GM12874 (cell line): ENCODE data around the gene RTN4.

ENCODE experiments used
- TF ChIP-seq, protein P1 (sequence below): IDR thresholded peaks from 2 replicates; pipeline ENCODE4 v1.5.1; 2011; ENCODE audit warnings: low read depth, mild to moderate bottlenecking, control low read depth, low read length, moderate library complexity; ENCODE audit not compliant: insufficient read depth

The RTN4 gene

DNA sequence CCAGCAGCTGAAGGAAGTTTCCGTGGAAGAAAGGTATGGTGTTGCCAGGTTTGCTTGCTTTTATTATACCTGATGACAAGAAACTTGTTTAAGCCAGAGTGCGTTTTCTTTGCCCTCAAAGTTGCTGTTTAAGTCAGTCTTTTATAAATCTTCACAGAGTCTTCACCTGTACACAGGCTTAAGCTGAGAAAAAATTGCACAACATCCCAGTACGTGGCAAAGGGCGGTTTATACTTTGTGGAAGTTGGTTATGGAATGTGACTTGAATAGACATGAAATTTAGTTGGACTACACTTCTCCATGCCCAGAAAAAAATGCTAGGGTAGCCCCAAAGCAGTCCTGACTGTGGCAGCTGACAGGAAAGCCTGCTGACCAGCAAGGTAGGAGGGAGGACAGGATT lies 121.5 kb downstream of the RTN4 start:
- TF ChIP-seq, protein P1, sequence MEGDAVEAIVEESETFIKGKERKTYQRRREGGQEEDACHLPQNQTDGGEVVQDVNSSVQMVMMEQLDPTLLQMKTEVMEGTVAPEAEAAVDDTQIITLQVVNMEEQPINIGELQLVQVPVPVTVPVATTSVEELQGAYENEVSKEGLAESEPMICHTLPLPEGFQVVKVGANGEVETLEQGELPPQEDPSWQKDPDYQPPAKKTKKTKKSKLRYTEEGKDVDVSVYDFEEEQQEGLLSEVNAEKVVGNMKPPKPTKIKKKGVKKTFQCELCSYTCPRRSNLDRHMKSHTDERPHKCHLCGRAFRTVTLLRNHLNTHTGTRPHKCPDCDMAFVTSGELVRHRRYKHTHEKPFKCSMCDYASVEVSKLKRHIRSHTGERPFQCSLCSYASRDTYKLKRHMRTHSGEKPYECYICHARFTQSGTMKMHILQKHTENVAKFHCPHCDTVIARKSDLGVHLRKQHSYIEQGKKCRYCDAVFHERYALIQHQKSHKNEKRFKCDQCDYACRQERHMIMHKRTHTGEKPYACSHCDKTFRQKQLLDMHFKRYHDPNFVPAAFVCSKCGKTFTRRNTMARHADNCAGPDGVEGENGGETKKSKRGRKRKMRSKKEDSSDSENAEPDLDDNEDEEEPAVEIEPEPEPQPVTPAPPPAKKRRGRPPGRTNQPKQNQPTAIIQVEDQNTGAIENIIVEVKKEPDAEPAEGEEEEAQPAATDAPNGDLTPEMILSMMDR: no peak

DNA sequence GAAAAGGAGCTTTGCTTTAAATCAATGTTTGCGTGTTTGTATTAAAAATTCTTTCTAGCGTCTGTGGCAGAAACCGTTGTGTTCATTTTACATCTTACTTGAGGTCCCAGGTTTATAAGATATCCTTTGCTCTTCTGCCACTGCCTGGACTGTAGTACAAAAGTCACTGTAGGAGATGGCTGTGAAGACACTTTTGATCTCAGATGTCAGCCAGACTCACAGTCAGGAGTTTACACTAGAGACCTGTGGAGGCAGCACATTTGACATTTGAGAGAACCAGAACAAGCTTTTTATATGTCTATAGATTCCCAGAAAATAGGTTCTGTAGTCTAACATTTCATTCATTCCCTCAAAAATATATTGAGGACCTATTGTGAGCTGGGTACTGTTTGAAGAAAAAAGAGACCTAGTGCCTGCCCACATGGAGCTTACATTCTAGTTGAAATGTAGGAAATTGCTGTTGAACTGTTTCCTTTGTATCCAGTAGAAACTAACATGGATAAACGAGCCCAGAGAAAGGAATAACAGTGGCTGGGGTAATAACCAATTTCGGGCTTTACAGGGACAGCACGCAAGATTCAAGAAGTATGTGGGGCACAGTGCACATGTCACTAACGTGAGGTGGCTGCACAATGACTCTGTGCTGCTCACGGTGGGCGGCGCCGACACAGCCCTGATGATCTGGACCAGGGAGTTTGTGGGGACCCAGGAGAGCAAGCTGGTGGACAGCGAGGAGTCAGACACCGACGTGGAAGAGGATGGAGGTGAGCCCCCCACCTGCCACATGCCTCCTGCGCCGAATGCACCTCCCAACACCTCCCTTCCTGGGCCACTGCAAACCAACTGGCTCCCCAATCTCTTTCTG lies 122.3 kb downstream of the RTN4 start:
- TF ChIP-seq, protein P1: no peak

DNA sequence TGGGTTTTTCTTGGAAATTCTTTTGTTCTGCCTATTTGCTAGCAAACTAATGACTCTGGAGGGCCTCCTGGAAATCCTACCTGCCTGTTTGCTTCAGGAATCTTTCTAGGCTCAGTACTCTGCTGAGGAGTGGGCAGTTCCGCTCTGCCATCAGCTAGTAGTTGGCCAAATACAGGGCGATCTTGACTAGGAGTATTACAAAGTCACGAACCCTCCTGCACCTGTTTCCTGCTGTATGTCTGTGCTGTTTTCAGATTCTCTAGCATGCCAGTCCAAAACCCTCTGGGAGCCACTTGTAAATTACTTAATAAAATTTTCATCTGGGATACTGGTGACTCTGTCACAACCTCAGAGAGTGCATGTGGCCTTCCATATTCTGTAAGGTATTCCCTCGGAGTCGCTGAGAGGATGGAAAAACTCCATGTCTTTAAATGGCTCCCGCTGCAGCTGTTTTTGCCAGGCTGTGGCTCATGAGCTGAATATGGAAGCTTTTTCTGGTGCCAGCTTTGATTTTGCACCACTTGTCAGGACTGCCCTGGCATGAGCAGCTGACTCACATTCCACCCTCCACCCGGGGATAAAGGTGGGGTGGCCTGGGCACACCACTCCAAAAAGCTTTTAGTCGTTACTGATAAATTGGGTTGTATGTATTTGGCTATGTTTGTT lies 123.0 kb downstream of the RTN4 start:
- TF ChIP-seq, protein P1: no peak

DNA sequence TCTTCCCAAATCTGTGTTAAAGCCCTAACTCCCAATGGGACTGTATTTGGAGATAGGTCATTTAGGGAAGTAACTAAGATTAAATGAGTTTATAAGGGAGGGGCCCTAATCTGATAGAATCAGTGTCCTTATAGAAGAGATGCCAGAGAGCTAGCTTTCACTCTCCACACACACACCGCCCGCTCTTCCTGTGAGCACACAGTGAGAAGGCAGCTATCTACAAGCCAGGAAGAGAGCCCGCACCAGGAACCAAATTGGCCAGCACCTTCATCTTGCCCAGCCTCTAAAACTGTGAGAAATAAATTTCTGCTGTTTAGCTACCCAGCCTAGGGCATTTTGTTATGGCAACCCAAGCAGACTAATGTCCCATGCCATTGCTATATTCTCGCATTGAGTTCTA lies 125.2 kb downstream of the RTN4 start:
- TF ChIP-seq, protein P1: no peak

DNA sequence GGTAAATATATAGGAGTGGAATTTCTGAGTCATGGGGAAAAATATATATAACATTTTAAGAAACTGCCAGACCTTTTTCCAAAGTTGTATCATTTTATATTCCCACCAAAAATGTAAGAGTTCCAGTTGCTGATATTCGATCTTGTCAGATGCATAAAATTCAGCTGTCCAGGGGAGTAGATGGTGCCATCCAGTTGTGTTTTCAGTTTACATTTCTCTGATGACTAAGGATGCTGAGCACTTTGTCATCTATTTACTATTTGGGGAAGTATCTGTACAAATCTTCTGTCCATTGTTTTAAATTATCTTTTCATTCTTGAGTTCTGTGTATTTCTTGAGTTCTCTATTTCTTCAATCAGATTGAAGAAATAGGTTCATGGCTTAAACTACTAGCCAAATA lies 126.1 kb downstream of the RTN4 start:
- TF ChIP-seq, protein P1: no peak
